Activated CD8-positive, alpha-beta T cell treated with anti-CD3 and anti-CD28 coated beads for 36 hours (primary cell): ENCODE data around the gene TCEANC2. TPM values are rescaled to one million over a fixed set of nuclear protein-coding genes. Genes with fewer than 3 reads are reported as not detected.

Experiments
- ATAC-seq: fragments of 200-7000 bp; cut with Tn5 transposase; one replicate; pipeline ENCODE4 v1.10.0; 2021; ENCODE audit warnings: mild to moderate bottlenecking, moderate library complexity
- CTCF ChIA-PET: fragments of 350-600 bp; sonication (Branson Sonifier 250); formaldehyde crosslinking; loops from one replicate; lab custom pipeline; 2021; ENCODE audit warnings: antibody characterized with exemption; lab: Charles Lee
- POLR2A ChIA-PET: fragments of 350-600 bp; sonication (Branson Sonifier 250); formaldehyde crosslinking; loops from one replicate; lab custom pipeline; 2021; ENCODE audit warnings: antibody characterized with exemption; lab: Charles Lee
- DNase-seq: peaks from one replicate; pipeline ENCODE4 v3.0.0-alpha.2; 2020
- H3K27ac Mint-ChIP-seq: one replicate; pipeline ENCODE4 v1.8.0; 2021; ENCODE audit warnings: mild to moderate bottlenecking, mixed read lengths
- H3K27me3 Mint-ChIP-seq: one replicate; pipeline ENCODE4 v1.8.0; 2021; ENCODE audit warnings: mixed read lengths
- H3K36me3 Mint-ChIP-seq: one replicate; pipeline ENCODE4 v1.8.0; 2021; ENCODE audit warnings: low read depth, mixed read lengths
- H3K4me1 Mint-ChIP-seq: one replicate; pipeline ENCODE4 v1.8.0; 2021; ENCODE audit warnings: low read depth, mixed read lengths
- H3K4me3 Mint-ChIP-seq: one replicate; pipeline ENCODE4 v1.8.0; 2021; ENCODE audit warnings: mild to moderate bottlenecking, moderate library complexity, mixed read lengths
- H3K9me3 Mint-ChIP-seq: one replicate; pipeline ENCODE4 v1.8.0; 2021; ENCODE audit warnings: mixed read lengths
- intact Hi-C: fragments of 100-400 bp; cut with micrococcal nuclease; formaldehyde crosslinking; loops from one replicate; pipeline ENCODE4 v1.10.0; 2022
- total RNA-seq, 2 experiments: library from RNA; stranded (reverse); gene quantifications; one replicate each; pipeline ENCODE4 v1.2.3, GENCODE V29; 2021
- TF ChIP-seq, protein P1 (sequence below): fragments of 200-600 bp; IDR thresholded peaks from one replicate; pipeline ENCODE4 v1.8.0; 2022; ENCODE audit warnings: antibody characterized with exemption, mild to moderate bottlenecking

TCEANC2 gene
- total RNA-seq, 2 experiments from 2014 or later, result 11.1 to 11.2 TPM

DNA sequence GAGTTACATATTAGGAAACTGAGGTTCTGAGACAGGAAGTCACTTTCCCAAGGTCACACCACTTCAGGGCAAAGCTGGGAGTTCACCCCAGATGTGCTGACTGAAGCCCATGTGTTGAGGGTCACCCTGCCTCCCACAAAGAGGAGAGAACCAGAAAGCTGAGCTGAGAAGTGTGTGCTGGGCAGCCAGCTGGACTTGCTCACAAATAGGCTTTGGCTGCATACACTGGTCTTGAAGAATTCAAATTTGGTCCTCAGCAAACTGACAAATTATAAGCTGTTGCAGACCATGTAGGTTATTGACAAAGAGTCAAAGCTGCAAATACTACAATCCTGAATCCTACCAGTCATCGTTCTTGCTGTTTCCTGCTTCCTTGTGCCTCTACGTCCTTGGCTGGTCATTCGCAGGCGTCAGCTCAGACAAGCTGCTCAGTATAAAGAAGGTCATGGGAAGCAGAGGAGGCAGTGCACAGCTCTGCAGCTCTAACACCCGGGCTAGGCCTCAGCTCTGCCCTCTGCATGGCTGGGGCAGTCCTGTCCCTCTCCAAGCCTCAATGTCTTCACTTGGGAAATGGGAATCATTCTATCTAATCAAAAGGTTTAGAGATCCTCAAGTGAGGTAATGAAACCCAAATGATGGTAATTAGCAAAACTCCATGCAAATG, 59.4 kb downstream of the TCEANC2 start:
- H3K27ac Mint-ChIP-seq, result no peak overlapping the region
- DNase-seq (no peak), ATAC-seq (no peak)
- ChIA-PET CTCF (interaction anchor here (4.3 kb wide), 1 partner anchor 9 kb away, joined by 19 read pairs; no protein-coding TSS in a partner anchor), POLR2A (interaction anchor here (0.8 kb wide), 1 partner anchor 715 kb away, joined by 3 read pairs; no protein-coding TSS in a partner anchor)
- intact Hi-C loops, result no loop called here
- H3K4me1 Mint-ChIP-seq, result no peaks in the 10 kb centered on the region
- H3K9me3 Mint-ChIP-seq, result no peaks in the 10 kb centered on the region
- H3K36me3 Mint-ChIP-seq, result no peaks in the 10 kb centered on the region
- TF ChIP-seq, protein P1, sequence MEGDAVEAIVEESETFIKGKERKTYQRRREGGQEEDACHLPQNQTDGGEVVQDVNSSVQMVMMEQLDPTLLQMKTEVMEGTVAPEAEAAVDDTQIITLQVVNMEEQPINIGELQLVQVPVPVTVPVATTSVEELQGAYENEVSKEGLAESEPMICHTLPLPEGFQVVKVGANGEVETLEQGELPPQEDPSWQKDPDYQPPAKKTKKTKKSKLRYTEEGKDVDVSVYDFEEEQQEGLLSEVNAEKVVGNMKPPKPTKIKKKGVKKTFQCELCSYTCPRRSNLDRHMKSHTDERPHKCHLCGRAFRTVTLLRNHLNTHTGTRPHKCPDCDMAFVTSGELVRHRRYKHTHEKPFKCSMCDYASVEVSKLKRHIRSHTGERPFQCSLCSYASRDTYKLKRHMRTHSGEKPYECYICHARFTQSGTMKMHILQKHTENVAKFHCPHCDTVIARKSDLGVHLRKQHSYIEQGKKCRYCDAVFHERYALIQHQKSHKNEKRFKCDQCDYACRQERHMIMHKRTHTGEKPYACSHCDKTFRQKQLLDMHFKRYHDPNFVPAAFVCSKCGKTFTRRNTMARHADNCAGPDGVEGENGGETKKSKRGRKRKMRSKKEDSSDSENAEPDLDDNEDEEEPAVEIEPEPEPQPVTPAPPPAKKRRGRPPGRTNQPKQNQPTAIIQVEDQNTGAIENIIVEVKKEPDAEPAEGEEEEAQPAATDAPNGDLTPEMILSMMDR, result no peak
- no peak overlapping the region for H3K4me3 Mint-ChIP-seq
- H3K27me3 Mint-ChIP-seq, result no peaks in the 10 kb centered on the region

DNA sequence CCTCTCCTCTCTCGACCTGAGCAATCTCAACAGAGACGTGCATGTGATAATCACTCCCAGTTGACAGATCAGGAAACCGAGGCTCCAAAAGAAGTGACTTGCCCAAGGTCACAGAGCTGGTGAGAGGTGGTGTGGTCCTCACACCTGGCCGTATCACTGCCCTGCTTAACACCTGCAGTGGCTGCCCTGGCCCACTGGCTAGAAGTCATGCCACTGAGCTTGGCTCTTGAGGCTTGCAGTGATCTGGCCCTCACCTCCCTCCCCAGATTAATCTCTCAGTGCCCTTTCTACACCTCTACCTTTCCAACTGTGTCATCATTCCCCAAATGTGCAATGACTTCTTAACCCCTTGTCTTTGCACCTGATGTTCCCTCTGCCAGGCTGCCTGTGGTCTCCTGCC, 60.6 kb downstream of the TCEANC2 start:
- ChIA-PET CTCF (interaction anchor here (4.3 kb wide), 1 partner anchor 8 kb away, joined by 19 read pairs; no protein-coding TSS in a partner anchor), POLR2A (no interaction called here)
- Mint-ChIP-seq H3K4me3 (no peak overlapping the region), H3K9me3 (no peaks in the 10 kb centered on the region), H3K36me3 (no peaks in the 10 kb centered on the region), H3K27ac (no peak overlapping the region), H3K27me3 (no peaks in the 10 kb centered on the region), H3K4me1 (no peaks in the 10 kb centered on the region)
- intact Hi-C loops, result no loop called here
- TF ChIP-seq, protein P1, result no peak
- ATAC-seq (no peak), DNase-seq (no peak)

DNA sequence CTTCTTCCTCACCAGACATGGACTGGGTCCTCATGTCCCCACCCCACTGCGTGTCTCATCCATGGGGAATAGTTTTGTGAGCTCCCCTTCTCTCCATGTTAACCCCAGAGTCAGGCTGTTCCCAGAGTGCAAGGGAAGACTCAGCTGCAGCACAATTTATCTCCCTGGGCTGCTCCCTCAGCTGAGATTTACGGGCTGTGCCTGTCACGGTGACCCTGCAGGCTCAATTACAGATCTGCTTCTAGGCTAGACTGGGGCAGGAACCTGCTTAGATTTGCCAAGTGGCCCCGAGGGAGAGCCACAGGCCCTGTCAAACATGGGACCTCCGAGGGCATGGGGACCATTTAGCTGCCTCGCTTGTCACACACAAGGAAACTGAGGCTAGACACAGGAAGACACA, 61.5 kb downstream of the TCEANC2 start:
- Mint-ChIP-seq H3K27ac (no peak overlapping the region), H3K9me3 (no peaks in the 10 kb centered on the region), H3K36me3 (no peaks in the 10 kb centered on the region), H3K4me3 (no peak overlapping the region), H3K27me3 (no peaks in the 10 kb centered on the region), H3K4me1 (no peaks in the 10 kb centered on the region)
- DNase-seq (no peak), ATAC-seq (no peak)
- TF ChIP-seq, protein P1, result no peak
- ChIA-PET POLR2A (no interaction called here), CTCF (no interaction called here)
- intact Hi-C loops, result no loop called here

DNA sequence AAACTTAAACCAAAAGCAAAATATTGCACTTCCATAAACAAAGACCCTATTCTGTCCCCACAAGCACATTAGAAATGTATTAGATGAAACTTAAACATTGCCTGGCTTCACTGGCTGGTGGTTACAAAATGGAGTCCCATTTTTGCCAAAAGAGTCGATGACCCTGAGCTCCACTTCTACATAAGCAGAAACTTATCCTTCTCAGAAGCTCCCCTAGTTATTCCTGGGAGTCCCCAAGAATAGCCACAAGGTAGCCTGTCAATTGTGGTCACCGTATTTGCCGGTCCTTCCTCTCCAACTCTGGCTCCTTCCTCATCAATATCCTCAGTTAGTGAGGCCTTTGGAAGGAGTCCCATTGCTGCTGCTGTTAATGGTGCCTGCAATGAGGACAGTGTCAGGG, 62.1 kb downstream of the TCEANC2 start:
- no peaks in the 10 kb centered on the region for H3K9me3 Mint-ChIP-seq
- TF ChIP-seq, protein P1, result no peak
- DNase-seq (no peak), ATAC-seq (no peak)
- no peak overlapping the region for H3K4me3 Mint-ChIP-seq
- no peak overlapping the region for H3K27ac Mint-ChIP-seq
- H3K27me3 Mint-ChIP-seq, result no peaks in the 10 kb centered on the region
- ChIA-PET CTCF (no interaction called here), POLR2A (no interaction called here)
- H3K4me1 Mint-ChIP-seq, result no peaks in the 10 kb centered on the region
- intact Hi-C loops, result no loop called here
- no peaks in the 10 kb centered on the region for H3K36me3 Mint-ChIP-seq

DNA sequence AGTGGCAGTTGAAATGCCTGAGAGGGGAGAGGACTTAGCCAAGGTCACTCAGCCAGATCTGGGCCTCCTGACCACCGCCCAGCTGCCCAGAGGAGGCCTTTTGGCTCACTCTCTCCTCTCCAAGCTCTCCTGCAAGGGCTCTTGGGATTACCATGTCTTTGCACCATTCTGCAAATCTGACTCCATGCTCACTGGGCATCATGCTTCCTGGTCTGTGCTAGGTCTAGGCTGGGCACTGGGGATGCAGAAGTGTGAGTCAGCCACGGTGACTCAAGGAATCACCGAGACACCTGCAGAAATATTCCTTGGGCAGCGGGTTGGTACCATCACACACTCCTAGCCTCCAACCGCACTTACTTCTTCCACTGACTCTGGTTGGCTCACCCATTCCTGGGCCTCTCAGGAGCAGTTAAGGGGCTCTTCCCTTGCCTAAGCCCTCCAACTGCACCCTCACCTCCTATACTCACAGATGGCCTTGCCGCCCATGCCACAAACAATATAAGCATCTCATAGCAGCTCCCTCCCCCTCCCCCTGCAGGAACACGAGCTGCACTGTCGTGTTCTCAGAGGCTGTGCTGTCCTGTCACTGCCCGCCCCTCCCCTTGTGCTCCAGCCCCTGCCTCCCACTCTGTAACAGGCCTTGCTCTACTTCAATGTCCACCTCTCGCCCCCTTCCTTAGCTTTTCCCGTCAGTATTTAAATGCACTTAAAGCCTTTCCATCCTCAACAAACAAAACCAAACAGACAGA, 64.6 kb downstream of the TCEANC2 start:
- H3K27me3 Mint-ChIP-seq, result peaks cover 3% of the 10 kb centered on the region
- no peaks in the 10 kb centered on the region for H3K9me3 Mint-ChIP-seq
- POLR2A ChIA-PET, result interaction anchor here (1.0 to 1.3 kb wide), 2 partner anchors 15 to 44 kb away, joined by 3 read pairs; no protein-coding TSS in a partner anchor
- DNase-seq (no peak), ATAC-seq (no peak)
- intact Hi-C loops, result no loop called here
- H3K4me1 Mint-ChIP-seq, result peaks cover 8% of the 10 kb centered on the region
- TF ChIP-seq, protein P1, result no peak
- CTCF ChIA-PET, result interaction anchor here (1.1 to 1.3 kb wide), 2 partner anchors 36 to 37 kb away, joined by 3 read pairs; no protein-coding TSS in a partner anchor
- no peaks in the 10 kb centered on the region for H3K36me3 Mint-ChIP-seq
- no peak overlapping the region for H3K27ac Mint-ChIP-seq
- H3K4me3 Mint-ChIP-seq, result no peak overlapping the region
